HG03432 (cell line): ENCODE data around the gene AGK.
"Not testable (repeated sequence)": the region's sequence is repeated elsewhere in the genome, so short reads cannot be mapped to it uniquely, and the experiment has no call there.

Experiments
- ATAC-seq: cut with Tn5 transposase; IDR thresholded peaks from one replicate; pipeline ENCODE4 v1.9.1; 2021; ENCODE audit warnings: mild to moderate bottlenecking, moderate library complexity; ENCODE audit not compliant: unreplicated experiment

Gene AGK

GRCh38 chr7:141674171-141674671 is 123.0 kb downstream of the AGK start:
- no peak for ATAC-seq

DNA sequence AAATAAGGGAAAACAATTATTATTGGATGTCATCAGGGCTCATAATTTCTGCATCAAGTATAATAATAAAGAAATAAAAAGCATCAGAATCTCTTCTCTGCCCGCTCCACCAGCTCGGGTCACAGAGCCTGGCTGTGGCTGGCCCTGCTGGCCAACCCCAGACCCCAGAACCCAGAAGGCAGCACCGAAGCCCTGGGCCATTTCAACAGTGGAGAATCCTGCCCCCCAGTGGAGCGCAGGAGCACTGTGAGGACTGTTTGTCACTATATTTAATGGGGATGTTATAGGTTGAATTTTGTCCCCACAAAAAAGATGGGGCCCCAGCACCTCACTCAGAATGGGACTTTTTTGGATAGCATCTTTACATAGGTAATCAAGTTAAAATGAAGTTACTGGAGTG is 123.5 kb downstream of the AGK start:
- no peak for ATAC-seq

DNA sequence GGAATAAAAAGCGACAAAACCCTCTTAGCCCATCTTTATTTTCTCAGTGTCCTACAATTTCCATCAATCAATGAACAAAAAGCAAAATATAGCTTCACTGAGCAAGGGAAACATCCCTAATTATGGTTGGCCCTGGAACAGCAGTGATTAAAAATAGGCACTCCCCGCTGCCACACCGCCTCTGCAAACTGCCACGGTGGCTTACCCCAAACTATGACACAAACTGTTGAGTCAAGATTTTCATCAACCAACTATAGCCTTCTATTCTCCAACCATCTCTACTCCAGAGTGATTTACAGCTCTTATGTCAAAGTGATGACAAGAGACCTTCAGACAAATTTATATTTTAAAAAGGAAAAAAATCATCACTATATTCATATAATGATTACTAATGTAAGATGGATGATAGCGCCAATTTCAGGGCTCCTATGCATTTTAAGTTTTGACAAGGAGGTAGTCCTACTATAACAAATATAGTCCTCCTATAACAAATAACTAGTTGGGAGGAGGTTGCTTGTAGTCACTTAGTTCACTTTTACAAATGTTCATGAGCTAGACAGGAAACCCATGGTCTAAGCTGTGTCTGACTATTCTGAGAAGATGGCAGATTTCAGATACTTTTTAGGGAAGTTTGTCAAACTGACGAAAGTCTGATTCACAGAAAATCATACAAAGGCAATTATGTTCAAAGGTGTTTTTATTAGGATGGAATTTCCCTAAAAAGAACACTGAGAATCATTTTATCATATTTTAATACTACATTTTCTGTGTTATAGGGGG is 124.4 kb downstream of the AGK start:
- ATAC-seq: no peak

DNA sequence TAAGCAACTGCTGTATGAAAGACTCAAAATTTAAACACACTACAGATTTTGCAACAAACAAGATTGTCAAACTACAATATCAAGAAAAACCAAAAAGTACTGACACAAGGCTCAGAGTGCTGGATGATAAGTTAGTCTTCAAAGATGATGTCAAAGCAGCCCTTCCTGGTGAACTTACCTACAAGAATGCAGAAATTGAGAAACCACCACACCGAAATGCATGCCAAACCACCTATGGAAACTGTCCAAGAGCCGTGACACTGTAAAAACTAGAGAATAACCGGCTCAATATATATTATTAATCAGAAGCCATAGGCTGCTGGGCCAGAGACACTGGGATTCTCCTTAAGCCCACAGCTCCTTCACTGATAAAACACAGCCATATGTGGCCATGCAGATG is 125.4 kb downstream of the AGK start:
- ATAC-seq: no peak

DNA sequence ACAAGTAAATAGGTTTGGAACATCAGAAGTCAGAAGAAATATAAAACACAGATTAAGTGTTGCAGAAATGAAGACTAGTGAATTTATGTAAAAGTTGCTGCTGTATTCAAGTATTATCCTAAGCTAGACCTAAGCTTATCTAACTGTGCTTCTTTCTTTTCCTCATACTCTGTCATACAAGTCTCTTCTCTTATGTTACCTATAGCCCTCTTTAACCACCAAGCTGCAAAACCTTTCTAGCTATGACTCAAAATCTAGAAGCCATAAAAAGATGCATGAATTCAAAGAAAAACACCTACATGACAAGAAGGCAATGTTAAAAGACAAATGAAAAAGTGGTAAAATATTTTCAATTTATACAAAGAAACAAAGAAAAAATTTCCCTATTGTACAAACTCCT is 127.8 kb downstream of the AGK start:
- ATAC-seq: peak; percentile 65

DNA sequence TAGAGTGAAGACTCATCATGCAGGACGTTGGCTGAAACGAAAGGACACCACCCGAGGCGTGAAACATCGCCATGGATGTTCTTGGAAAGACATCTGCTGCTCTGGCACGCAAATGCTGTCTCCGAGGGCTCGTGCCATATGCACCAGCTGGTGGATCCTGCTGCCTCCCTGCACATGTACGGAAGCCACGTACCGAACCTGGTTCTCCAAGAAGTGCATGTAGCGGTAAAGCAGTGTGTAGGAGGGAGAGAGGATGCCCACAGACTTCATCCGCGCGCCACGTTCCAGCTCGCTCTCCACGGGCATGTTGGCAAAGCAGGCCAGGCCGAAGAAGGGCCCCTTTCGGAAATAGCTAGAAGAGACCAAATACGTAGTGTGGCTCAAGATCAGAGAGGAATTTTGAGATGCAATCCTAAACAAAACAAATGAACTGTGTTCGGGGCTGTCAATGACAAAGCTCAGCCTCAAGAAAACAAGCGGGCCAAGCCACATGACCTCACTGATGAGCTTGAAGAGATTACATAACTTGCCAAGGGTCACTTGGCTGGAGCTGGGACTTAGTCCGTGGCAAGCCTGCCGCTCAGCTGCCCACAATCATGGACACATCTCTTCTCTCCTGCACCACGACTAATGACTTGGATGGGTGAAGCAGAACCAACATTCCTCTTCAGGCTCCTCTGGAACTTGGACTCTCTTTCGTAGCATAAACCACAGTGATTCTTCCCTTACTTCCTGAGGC is 134.2 kb downstream of the AGK start:
- ATAC-seq: no peak

GRCh38 chr7:141686074-141686473 is 134.9 kb downstream of the AGK start:
- no peak for ATAC-seq

DNA sequence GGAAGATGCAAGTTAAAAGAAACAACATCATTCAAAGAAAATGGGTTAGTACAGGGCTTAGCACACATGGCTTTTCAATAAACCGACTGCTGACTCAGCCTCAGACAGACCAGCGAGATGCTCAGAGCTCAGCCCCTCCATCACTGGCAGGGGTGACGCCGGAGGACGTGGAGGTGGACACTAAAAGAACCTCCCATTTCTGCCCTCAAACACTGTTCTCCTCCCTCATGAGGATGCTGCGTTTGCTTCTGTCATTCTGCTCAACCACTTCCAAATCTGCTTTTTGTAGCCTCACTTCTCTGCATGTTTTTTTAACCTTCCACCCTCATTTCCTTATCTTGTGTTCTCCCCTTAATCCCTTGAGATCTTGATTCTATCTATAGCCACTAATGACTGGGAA is 135.5 kb downstream of the AGK start:
- no peak for ATAC-seq

DNA sequence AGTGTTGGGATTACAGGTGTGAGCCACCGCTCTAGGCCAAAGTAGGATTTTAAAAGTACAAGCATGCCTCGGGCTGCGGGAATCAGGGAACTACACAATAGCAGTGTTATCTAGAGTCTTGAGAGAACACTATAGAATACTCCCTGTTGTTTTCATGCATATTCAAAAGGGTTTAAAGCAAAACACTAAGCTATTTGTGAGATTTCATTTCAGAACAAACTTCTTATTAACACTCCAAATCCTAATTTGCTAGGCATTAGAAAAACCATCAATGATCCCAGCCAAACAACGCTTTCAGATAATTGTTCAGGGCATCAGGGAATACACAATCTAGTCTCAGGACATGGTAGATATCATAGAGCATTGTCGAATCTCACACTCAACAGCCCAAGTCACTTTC is 136.8 kb downstream of the AGK start:
- ATAC-seq: no peak

- not testable (repeated sequence) for ATAC-seq
Measured at GRCh38 chr7:141689072-141689825, 138.0 kb downstream of the AGK start.

- ATAC-seq: no peak
Measured at GRCh38 chr7:141691540-141691939, 140.3 kb downstream of the AGK start.

GRCh38 chr7:141691961-141692360 is 140.8 kb downstream of the AGK start:
- ATAC-seq: no peak

GRCh38 chr7:141693082-141693481 is 141.9 kb downstream of the AGK start:
- no peak for ATAC-seq

- ATAC-seq: no peak
Measured at GRCh38 chr7:141695803-141696289, 144.6 kb downstream of the AGK start.

DNA sequence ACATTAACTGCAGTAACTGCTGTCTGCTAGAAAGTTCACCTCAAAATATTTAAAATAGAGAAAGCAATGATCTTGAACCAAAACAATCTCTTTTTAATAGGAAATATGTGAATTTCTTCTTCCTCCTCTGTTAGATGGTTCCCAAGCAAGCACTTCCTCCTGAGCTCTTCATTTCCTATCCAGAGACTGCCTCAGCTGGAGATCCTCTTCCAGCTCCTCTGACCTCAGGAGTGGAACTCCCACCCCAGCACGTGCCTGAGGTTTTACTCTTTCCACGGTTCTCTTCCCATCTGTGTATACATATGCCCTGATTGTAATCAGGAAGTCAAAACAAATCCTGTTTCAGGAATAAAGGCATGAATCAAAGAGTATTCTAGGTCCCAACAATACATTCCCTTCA is 145.1 kb downstream of the AGK start:
- ATAC-seq: no peak

DNA sequence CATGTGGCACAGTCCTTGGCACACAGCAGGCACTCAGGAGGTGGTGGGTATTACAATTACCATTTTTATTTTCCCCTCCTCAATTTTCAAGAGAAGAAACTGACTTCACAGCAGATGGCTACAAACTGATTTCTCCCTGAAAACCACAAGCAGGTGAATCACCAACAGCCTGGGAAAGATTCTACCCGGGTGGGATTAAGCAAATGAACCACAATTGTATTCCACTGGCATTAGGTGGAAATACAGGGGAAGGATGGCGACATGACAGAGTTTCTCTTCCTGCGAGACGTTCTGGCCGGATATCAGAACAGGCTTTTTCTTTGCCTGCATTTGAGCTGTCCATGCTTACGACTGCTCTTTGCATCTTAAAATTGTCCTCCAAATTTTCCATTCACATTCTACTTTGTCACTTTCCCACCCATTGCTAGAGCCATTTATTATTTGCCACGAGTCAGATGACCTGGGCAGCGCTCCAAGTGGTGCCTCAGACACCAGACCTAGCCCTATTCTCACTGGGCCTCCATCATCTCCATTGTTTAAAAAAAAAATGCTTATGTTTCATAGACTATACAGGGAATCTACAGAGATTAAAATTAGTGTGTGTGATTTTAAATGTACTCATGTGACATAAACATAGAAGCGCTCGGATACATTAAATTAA is 146.1 kb downstream of the AGK start:
- ATAC-seq: no peak

GRCh38 chr7:141698247-141699015 is 147.2 kb downstream of the AGK start:
- ATAC-seq: no peak

DNA sequence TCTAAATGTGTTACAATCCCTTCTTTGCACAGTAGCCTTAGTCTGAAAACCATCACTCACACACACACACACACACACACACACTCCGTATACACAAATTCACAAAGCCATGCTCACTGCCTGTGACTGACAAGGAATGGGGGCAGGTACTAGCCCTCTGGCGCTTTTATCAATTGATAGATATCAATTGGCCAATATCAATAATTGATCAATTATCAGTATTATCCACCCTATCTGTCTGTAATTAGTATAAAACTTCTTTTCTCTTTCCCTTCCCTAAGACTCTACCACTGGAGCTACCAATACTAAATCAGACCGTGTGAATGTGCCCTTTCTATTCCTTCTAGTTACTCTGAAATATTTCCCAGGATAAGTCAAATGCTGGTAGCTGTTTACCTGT is 148.7 kb downstream of the AGK start:
- no peak for ATAC-seq

- ATAC-seq: no peak
Measured at GRCh38 chr7:141700296-141700847, 149.2 kb downstream of the AGK start.

- no peak for ATAC-seq
Measured at GRCh38 chr7:141700848-141701371, 149.7 kb downstream of the AGK start.
